Activated T-helper 1 cell treated with Interleukin-2 at 50 U/mL for 16 hours (primary cell): Measurements from ENCODE around the gene CCDC34.

ENCODE experiments used
- DNase-seq: peaks from one replicate; pipeline ENCODE4 v3.0.0-alpha.2; 2020; ENCODE audit warnings: low read depth

Gene CCDC34

GRCh38 chr11:27290261-27291050 is 72.6 kb downstream of the CCDC34 start:
- no peak for DNase-seq
